A673 (cell line): ENCODE data around the gene KCNIP3.
"Not testable (repeated sequence)": the region's sequence is repeated elsewhere in the genome, so short reads cannot be mapped to it uniquely, and the experiment has no call there.

Experiments
- EZH2 ChIP-seq: fragments of 200-600 bp; sonication (generic); IDR thresholded peaks from 2 replicates; pipeline ENCODE4 v1.6.1; 2017; ENCODE audit warnings: borderline replicate concordance, low read depth, mild to moderate bottlenecking, mixed read lengths, antibody characterized with exemption, low read length; ENCODE audit not compliant: poor library complexity, severe bottlenecking
- TF ChIP-seq, protein P1 (sequence below): fragments of 300-800, 200-600 bp; sonication (generic); conservative IDR thresholded peaks from 2 replicates; pipeline ENCODE4 v1.5.1; 2017; ENCODE audit warnings: low read depth, mild to moderate bottlenecking, antibody characterized with exemption, low read length, moderate library complexity, mixed read lengths

DNA sequence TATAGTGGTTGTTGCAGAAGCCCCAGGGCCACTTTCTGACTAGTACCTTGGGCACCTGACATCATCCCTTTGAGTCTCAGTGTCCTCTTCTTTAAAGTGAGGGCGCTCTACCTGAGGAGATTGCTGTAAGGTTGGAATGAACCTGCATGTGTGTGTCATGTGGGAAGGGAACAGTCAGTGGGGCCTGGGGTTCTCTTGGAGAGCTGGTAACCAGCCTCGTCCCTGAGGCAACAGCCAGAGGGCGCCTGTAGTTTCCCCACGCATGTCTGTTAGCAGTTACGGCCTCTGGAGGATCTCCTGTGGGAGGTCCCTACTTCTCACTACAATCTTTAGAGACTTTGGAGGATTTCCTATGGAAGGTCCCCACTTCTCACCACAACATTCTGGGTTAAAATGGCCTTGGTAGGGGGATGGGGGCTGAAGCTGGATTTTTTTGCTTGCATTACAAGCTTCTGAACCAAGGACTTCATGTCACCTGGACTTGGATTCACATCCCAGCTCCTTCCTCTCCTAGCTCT, 106.1 kb downstream of the KCNIP3 start:
- TF ChIP-seq, protein P1, sequence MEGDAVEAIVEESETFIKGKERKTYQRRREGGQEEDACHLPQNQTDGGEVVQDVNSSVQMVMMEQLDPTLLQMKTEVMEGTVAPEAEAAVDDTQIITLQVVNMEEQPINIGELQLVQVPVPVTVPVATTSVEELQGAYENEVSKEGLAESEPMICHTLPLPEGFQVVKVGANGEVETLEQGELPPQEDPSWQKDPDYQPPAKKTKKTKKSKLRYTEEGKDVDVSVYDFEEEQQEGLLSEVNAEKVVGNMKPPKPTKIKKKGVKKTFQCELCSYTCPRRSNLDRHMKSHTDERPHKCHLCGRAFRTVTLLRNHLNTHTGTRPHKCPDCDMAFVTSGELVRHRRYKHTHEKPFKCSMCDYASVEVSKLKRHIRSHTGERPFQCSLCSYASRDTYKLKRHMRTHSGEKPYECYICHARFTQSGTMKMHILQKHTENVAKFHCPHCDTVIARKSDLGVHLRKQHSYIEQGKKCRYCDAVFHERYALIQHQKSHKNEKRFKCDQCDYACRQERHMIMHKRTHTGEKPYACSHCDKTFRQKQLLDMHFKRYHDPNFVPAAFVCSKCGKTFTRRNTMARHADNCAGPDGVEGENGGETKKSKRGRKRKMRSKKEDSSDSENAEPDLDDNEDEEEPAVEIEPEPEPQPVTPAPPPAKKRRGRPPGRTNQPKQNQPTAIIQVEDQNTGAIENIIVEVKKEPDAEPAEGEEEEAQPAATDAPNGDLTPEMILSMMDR, result peak; percentile 59
- not testable (repeated sequence) for TF ChIP-seq EZH2
